BE2C (cell line): ENCODE data around the gene GTF2F1.

ENCODE experiments used
- DNase-seq: peaks from one replicate; pipeline ENCODE4 v3.0.0-alpha.2; 2020
- H3K27me3 ChIP-seq: fragments of 250-450 bp; sonication (Bioruptor Pico); 2 replicates; pipeline ENCODE4 v1.5.1; 2020; ENCODE audit warnings: mild to moderate bottlenecking
- H3K36me3 ChIP-seq: fragments of 250-450 bp; sonication (Bioruptor Pico); 2 replicates; pipeline ENCODE4 v1.5.1; 2020; ENCODE audit warnings: mild to moderate bottlenecking
- H3K4me1 ChIP-seq: fragments of 250-450 bp; sonication (Bioruptor Pico); 2 replicates; pipeline ENCODE4 v1.5.1; 2020
- H3K4me3 ChIP-seq: 2 replicates; pipeline ENCODE4 v1.5.1; 2011; ENCODE audit warnings: low read depth, low read length
- H3K9me3 ChIP-seq: fragments of 250-450 bp; sonication (Bioruptor Pico); 2 replicates; pipeline ENCODE4 v1.5.1; 2020
- CTCF ChIP-seq: IDR thresholded peaks from 2 replicates; pipeline ENCODE4 v1.5.1; 2012; ENCODE audit warnings: mild to moderate bottlenecking, low read depth, low read length

The GTF2F1 gene

GRCh38 chr19:6413291-6413690 lies 20.3 kb upstream of the GTF2F1 start:
- no peaks in the 10 kb centered on the region for H3K27me3 ChIP-seq
- TF ChIP-seq CTCF, result no peak
- no peaks in the 10 kb centered on the region for H3K4me1 ChIP-seq
- no peak overlapping the region for H3K4me3 ChIP-seq
- peaks cover 48% of the 10 kb centered on the region for H3K36me3 ChIP-seq
- no peaks in the 10 kb centered on the region for H3K9me3 ChIP-seq
- no peak for DNase-seq

GRCh38 chr19:6412447-6413091 lies 19.6 kb upstream of the GTF2F1 start:
- no peaks in the 10 kb centered on the region for H3K4me1 ChIP-seq
- H3K4me3 ChIP-seq, result no peak overlapping the region
- peak; percentile 75 for TF ChIP-seq CTCF
- peak; percentile 60 for DNase-seq
- no peaks in the 10 kb centered on the region for H3K9me3 ChIP-seq
- peaks cover 41% of the 10 kb centered on the region for H3K36me3 ChIP-seq
- no peaks in the 10 kb centered on the region for H3K27me3 ChIP-seq

- Histone ChIP-seq H3K4me1 (no peaks in the 10 kb centered on the region), H3K9me3 (no peaks in the 10 kb centered on the region), H3K27me3 (no peaks in the 10 kb centered on the region), H3K36me3 (peaks cover 36% of the 10 kb centered on the region), H3K4me3 (no peak overlapping the region)
- no peak for TF ChIP-seq CTCF
- DNase-seq, result no peak
Observed at GRCh38 chr19:6412061-6412446, 19.1 kb upstream of the GTF2F1 start.

- H3K4me3 ChIP-seq, result no peak overlapping the region
- no peaks in the 10 kb centered on the region for H3K4me1 ChIP-seq
- TF ChIP-seq CTCF, result no peak
- no peaks in the 10 kb centered on the region for H3K27me3 ChIP-seq
- no peaks in the 10 kb centered on the region for H3K9me3 ChIP-seq
- DNase-seq, result no peak
- H3K36me3 ChIP-seq, result peaks cover 10% of the 10 kb centered on the region
Observed at GRCh38 chr19:6409346-6409745, 16.4 kb upstream of the GTF2F1 start.

- Histone ChIP-seq H3K4me1 (no peaks in the 10 kb centered on the region), H3K4me3 (no peak overlapping the region), H3K9me3 (no peaks in the 10 kb centered on the region), H3K36me3 (no peaks in the 10 kb centered on the region), H3K27me3 (no peaks in the 10 kb centered on the region)
- no peak for DNase-seq
- TF ChIP-seq CTCF, result no peak
Observed at GRCh38 chr19:6406401-6406800, 13.4 kb upstream of the GTF2F1 start.

- Histone ChIP-seq H3K27me3 (no peaks in the 10 kb centered on the region), H3K4me1 (no peaks in the 10 kb centered on the region), H3K9me3 (no peaks in the 10 kb centered on the region), H3K4me3 (no peak overlapping the region), H3K36me3 (no peaks in the 10 kb centered on the region)
- no peak for DNase-seq
- no peak for TF ChIP-seq CTCF
Observed at GRCh38 chr19:6402837-6403608, 10.1 kb upstream of the GTF2F1 start.
